Upper lobe of left lung (tissue), 6 donors: ENCODE results near the gene LRP1B. TPM values are rescaled to one million over a fixed set of nuclear protein-coding genes. Genes with fewer than 3 reads are reported as not detected.

Source experiments
- ATAC-seq, 2 donors: fragments of 200-7000 bp; cut with Tn5 transposase; one replicate each; pipeline ENCODE4 v1.9.1; 2022; ENCODE audit warnings: mild to moderate bottlenecking in 2 of 2, moderate library complexity in 2 of 2; ENCODE audit not compliant: low FRiP score in 2 of 2
- DNase-seq, 2 donors: peaks; one replicate each; pipeline ENCODE4 v3.0.0-alpha.2; 2019 to 2020
- H3K27ac ChIP-seq, 4 donors: fragments of 200-600 bp; sonication (generic); one replicate each; pipeline ENCODE4 v1.5.1; 2016 to 2019
- H3K27me3 ChIP-seq, 4 donors: fragments of 200-600 bp; sonication (generic); one replicate each; pipeline ENCODE4 v1.5.1; 2017 to 2019
- H3K36me3 ChIP-seq, 4 donors: fragments of 200-600 bp; sonication (generic); one replicate each; pipeline ENCODE4 v1.5.1; 2016 to 2019
- H3K4me1 ChIP-seq, 4 donors: fragments of 200-600 bp; sonication (generic); one replicate each; pipeline ENCODE4 v1.5.1; 2018 to 2019
- H3K4me3 ChIP-seq, 4 donors: fragments of 200-600 bp; sonication (generic); one replicate each; pipeline ENCODE4 v1.5.1; 2017 to 2019; ENCODE audit warnings: mild to moderate bottlenecking in 2 of 4, moderate library complexity in 1 of 4
- H3K9me3 ChIP-seq, 4 donors: fragments of 200-600 bp; sonication (generic); one replicate each; pipeline ENCODE4 v1.5.1; 2018 to 2019
- EP300 ChIP-seq, 4 donors: sonication (generic); formaldehyde crosslinking; IDR thresholded peaks; one replicate each; pipeline ENCODE4 v1.5.1; 2017; ENCODE audit warnings: antibody characterized with exemption in 4 of 4, control low read depth in 2 of 4
- POLR2A ChIP-seq, 4 donors: fragments of 450-650 bp; IDR thresholded peaks; one replicate each; pipeline ENCODE4 v1.5.1; 2016 to 2017; ENCODE audit warnings: antibody characterized with exemption in 4 of 4, mild to moderate bottlenecking in 2 of 4
- POLR2AphosphoS5 ChIP-seq, 2 donors: sonication (generic); formaldehyde crosslinking; IDR thresholded peaks; one replicate each; pipeline ENCODE4 v1.5.1; 2017; ENCODE audit warnings: antibody characterized with exemption in 2 of 2
- WGBS, 2 donors: methylation state at CpG; one replicate each; pipeline ENCODE4 v1.1.5; 2017 to 2018; 5-methylcytosine and 5-hydroxymethylcytosine counted together
- total RNA-seq, 6 donors: library from RNA; depleted of rRNA in 4 of 6; stranded (reverse); fragments of >200 nt in 4 of 6; gene quantifications; one replicate each; pipeline versions ENCODE4 v1.1.0 to v1.2.1, GENCODE V29; 2016 to 2021
- TF ChIP-seq, protein P1 (sequence below), 6 experiments: fragments of 450-650 bp in 4 of 6; fragments of 200-600 bp in 2 of 6; sonication (generic) in 2 of 6; IDR thresholded peaks; one replicate each; pipeline ENCODE4 v1.5.1; 2016 to 2019; ENCODE audit warnings: antibody characterized with exemption in 6 of 6
- donor health status: DM: no; HTN: no; CAD: no; lungs with moderate emphysema.
- donor health status: DM: no; HTN: yes; CAD: no; lungs with severe emphysema.

The LRP1B gene
- total RNA-seq, 6 donors from 2014 or later: under 0.01 to 0.46 (median 0.11) TPM

DNA sequence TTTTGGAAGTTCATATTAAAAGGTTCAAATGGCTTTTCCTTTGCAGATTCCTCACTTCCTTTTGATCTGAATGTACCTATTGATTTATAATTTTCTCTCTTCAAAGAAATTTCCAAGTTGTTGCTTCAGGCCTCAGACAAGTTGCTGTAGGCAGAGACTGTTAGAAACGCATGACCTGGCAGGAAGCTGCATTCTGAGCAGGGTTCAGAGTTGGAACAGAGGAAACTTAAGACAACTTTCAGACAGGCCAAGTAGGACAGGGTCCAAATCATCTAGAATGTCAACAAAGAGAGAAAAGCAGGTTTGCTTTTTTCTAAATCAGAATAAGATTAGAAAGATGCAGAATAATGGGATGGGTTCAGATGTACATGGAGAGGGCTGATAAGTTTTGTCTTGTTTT is 416.3 kb downstream of the LRP1B start:
- WGBS, 2 donors: 17 to 72% methylated on average over 1 of the region's 1 CpG
- ATAC-seq (no peak), DNase-seq (no peak)
- TF ChIP-seq POLR2AphosphoS5 (IDR thresholded peaks at IDR 0.05) (no peak), POLR2A (IDR thresholded peaks at IDR 0.05) (no peak), EP300 (IDR thresholded peaks at IDR 0.05) (no peak)
- TF ChIP-seq, protein P1, sequence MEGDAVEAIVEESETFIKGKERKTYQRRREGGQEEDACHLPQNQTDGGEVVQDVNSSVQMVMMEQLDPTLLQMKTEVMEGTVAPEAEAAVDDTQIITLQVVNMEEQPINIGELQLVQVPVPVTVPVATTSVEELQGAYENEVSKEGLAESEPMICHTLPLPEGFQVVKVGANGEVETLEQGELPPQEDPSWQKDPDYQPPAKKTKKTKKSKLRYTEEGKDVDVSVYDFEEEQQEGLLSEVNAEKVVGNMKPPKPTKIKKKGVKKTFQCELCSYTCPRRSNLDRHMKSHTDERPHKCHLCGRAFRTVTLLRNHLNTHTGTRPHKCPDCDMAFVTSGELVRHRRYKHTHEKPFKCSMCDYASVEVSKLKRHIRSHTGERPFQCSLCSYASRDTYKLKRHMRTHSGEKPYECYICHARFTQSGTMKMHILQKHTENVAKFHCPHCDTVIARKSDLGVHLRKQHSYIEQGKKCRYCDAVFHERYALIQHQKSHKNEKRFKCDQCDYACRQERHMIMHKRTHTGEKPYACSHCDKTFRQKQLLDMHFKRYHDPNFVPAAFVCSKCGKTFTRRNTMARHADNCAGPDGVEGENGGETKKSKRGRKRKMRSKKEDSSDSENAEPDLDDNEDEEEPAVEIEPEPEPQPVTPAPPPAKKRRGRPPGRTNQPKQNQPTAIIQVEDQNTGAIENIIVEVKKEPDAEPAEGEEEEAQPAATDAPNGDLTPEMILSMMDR (IDR thresholded peaks at IDR 0.05): no peak
- no peaks in the 10 kb centered on the region for H3K27me3 ChIP-seq
- H3K4me1 ChIP-seq: no peaks in the 10 kb centered on the region
- no peaks in the 10 kb centered on the region for H3K9me3 ChIP-seq
- H3K27ac ChIP-seq: no peak overlapping the region
- H3K36me3 ChIP-seq: no peaks in the 10 kb centered on the region
- no peak overlapping the region for H3K4me3 ChIP-seq

DNA sequence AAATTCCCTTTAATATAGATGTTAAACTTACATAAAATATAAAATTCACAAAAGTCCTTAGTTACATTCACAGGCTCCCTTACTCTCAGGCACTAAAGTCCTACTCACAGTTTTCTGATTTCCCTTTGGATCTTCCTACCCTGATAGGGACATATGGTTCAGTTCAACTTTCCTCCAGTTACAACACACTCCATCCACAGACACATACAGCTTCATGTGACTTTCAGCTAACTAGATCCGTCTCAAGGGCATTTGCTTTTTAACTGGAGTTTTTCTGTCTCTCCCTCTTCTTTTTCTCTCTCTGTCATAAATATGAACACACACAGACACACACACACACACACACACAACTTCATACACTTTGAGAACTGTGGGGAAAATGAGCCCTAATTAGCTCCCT is 419.2 kb downstream of the LRP1B start:
- DNase-seq (no peak), ATAC-seq (no peak)
- Histone ChIP-seq H3K4me1 (no peaks in the 10 kb centered on the region), H3K36me3 (no peaks in the 10 kb centered on the region), H3K4me3 (no peak overlapping the region), H3K27me3 (no peaks in the 10 kb centered on the region), H3K27ac (no peak overlapping the region), H3K9me3 (no peaks in the 10 kb centered on the region)
- TF ChIP-seq EP300 (IDR thresholded peaks at IDR 0.05): no peak
- TF ChIP-seq POLR2A (IDR thresholded peaks at IDR 0.05): no peak
- TF ChIP-seq, protein P1 (IDR thresholded peaks at IDR 0.05): no peak
- no peak for TF ChIP-seq POLR2AphosphoS5 (IDR thresholded peaks at IDR 0.05)
- 63 to 68% methylated on average over 1 of the region's 1 CpG for WGBS, 2 donors

DNA sequence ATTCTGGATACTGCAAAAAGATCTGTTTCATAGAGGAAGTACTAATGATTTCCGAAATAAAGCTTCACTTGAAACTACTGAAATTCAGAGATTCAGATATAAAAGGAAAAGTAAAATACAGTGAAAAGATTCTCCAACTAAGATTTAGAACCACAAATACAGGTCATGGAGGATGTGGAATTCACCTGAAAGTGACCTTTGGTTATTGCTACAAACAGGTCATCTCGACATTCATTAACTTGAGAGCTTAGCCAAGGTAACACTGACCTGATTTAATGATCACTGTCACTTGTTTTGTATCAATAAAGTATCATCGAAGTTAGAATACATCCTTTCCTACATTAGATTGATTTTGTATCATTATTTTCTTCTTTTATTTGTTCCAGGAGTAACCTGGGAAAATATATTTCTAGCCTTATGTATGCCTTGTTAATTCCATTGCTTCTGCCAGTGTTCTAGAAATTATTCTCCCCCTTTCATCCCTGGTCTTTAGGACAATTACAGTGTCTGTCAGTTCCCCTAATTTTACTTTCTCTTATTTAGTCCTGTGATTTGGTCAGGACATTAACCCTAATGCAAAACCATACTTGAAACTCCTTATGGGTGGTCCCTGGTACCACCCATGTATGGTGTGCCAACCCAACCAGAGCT is 420.1 kb downstream of the LRP1B start:
- H3K4me3 ChIP-seq: no peak overlapping the region
- DNase-seq (no peak), ATAC-seq (no peak)
- H3K27ac ChIP-seq: no peak overlapping the region
- no peaks in the 10 kb centered on the region for H3K4me1 ChIP-seq
- H3K27me3 ChIP-seq: no peaks in the 10 kb centered on the region
- no peaks in the 10 kb centered on the region for H3K9me3 ChIP-seq
- WGBS, 2 donors: 56 to 83% methylated on average over 3 of the region's 3 CpGs
- H3K36me3 ChIP-seq: no peaks in the 10 kb centered on the region
- TF ChIP-seq POLR2A (IDR thresholded peaks at IDR 0.05) (no peak), EP300 (IDR thresholded peaks at IDR 0.05) (no peak), POLR2AphosphoS5 (IDR thresholded peaks at IDR 0.05) (no peak)
- TF ChIP-seq, protein P1 (IDR thresholded peaks at IDR 0.05): no peak

DNA sequence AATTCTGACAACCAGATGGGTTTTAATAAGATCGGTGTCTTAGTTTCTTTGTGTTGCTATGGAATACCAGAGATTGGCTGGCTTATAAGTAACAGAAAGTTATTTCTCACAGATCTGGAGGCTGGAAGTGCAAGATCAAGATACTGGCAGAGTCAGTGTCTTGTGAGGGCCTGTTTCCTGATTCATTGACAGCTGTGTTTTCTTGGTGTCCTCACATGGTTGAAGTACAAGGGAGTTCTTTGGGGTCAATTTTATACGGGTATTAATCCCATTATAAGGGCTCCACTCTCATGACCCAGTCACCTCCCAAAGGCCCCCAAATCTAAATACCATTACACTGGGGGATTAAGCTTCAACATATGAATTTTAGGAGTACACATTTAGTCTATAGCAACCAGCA is 421.1 kb downstream of the LRP1B start:
- ATAC-seq (no peak), DNase-seq (no peak)
- Histone ChIP-seq H3K36me3 (no peaks in the 10 kb centered on the region), H3K9me3 (no peaks in the 10 kb centered on the region), H3K27me3 (no peaks in the 10 kb centered on the region), H3K27ac (no peak overlapping the region), H3K4me3 (no peak overlapping the region), H3K4me1 (no peaks in the 10 kb centered on the region)
- TF ChIP-seq EP300 (IDR thresholded peaks at IDR 0.05): no peak
- TF ChIP-seq, protein P1 (IDR thresholded peaks at IDR 0.05): no peak
- no peak for TF ChIP-seq POLR2AphosphoS5 (IDR thresholded peaks at IDR 0.05)
- TF ChIP-seq POLR2A (IDR thresholded peaks at IDR 0.05): no peak
- 66 to 85% methylated on average over 2 of the region's 2 CpGs for WGBS, 2 donors

DNA sequence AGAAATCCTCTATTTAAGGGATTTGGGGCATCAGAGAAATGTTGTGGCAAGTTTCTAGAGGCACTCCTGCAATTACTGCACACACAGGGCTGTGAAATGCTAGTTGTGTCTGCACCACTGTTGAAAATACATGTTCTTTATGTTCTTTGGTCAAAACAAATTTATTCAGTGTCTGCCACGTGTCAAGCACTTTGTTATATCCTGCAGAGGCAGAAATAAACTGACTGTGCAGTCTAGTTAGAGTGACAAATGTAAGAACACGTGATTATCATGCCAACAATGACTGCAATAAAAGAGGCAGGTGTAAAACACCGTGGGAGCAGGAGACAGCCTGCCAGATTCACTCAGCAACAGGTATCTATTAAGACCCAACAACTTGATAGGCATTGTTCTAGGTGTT is 423.3 kb downstream of the LRP1B start:
- WGBS, 2 donors: 61 to 68% methylated on average over 3 of the region's 3 CpGs

More for the DNA sequence above, 423.3 kb downstream of the LRP1B start:
- H3K27ac ChIP-seq: no peak overlapping the region
- TF ChIP-seq POLR2A (IDR thresholded peaks at IDR 0.05) (no peak), POLR2AphosphoS5 (IDR thresholded peaks at IDR 0.05) (no peak), EP300 (IDR thresholded peaks at IDR 0.05) (no peak)
- TF ChIP-seq, protein P1 (IDR thresholded peaks at IDR 0.05): no peak
- no peak overlapping the region for H3K4me3 ChIP-seq
- ATAC-seq: no peak
- DNase-seq: no peak
- no peaks in the 10 kb centered on the region for H3K9me3 ChIP-seq
- H3K27me3 ChIP-seq: no peaks in the 10 kb centered on the region
- H3K36me3 ChIP-seq: no peaks in the 10 kb centered on the region
- H3K4me1 ChIP-seq: no peaks in the 10 kb centered on the region
